Uterus (tissue), 2 donors: Measurements from ENCODE around the gene CAPN15.

ENCODE experiments used
- POLR2A ChIP-seq, 2 donors: fragments of 450-650 bp; IDR thresholded peaks; one replicate each; pipeline ENCODE4 v1.6.1; 2016; ENCODE audit warnings: antibody characterized with exemption in 2 of 2, mild to moderate bottlenecking in 1 of 2, moderate library complexity in 1 of 2
- TF ChIP-seq, protein P1 (sequence below), 4 experiments: fragments of 200-600 bp in 2 of 4; fragments of 450-650 bp in 2 of 4; sonication (generic) in 2 of 4; IDR thresholded peaks; one replicate each; pipeline ENCODE4 v1.5.1; 2016 to 2019; ENCODE audit warnings: antibody characterized with exemption in 4 of 4, mild to moderate bottlenecking in 2 of 4, moderate library complexity in 1 of 4

DNA sequence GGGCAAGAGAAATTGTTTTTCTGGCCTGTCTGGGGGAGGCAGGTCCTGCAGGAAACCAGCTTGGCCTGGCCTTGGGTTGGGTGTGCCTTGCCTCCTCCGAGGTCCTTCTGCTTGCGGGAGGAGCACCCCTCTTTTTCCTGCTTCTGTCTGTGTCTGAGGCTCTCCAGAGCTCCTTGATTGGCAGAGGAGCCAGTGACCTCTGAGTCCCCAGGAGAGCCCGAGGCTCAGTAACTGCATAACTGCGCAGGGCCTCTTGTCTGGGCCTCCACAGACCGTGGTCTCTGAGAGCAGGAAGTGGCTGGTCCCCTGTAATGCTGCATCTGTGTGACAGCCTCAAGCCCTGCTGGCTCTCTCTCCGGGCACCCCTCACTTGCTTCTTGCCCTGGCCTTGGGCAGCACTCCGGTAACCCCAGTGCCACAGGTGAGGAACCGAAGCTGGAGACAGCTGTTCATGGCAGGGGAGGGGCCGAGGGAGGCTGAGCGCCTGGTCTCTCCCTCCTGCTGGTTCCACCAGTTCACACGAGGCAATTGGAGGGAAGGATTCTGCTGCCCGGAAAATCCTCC lies 1.6 kb downstream of the CAPN15 start:
- TF ChIP-seq, protein P1, sequence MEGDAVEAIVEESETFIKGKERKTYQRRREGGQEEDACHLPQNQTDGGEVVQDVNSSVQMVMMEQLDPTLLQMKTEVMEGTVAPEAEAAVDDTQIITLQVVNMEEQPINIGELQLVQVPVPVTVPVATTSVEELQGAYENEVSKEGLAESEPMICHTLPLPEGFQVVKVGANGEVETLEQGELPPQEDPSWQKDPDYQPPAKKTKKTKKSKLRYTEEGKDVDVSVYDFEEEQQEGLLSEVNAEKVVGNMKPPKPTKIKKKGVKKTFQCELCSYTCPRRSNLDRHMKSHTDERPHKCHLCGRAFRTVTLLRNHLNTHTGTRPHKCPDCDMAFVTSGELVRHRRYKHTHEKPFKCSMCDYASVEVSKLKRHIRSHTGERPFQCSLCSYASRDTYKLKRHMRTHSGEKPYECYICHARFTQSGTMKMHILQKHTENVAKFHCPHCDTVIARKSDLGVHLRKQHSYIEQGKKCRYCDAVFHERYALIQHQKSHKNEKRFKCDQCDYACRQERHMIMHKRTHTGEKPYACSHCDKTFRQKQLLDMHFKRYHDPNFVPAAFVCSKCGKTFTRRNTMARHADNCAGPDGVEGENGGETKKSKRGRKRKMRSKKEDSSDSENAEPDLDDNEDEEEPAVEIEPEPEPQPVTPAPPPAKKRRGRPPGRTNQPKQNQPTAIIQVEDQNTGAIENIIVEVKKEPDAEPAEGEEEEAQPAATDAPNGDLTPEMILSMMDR (IDR thresholded peaks at IDR 0.05) = no peak
- no peak for TF ChIP-seq POLR2A (IDR thresholded peaks at IDR 0.05)
